Hepatocyte (in vitro differentiated cells): ENCODE measurements around the gene ATP8A2. TPM values are rescaled to one million over a fixed set of nuclear protein-coding genes. Genes with fewer than 3 reads are reported as not detected.

Experiments
- DNase-seq: peaks from one replicate; pipeline ENCODE4 v3.0.0-alpha.2; 2016; ENCODE audit warnings: low spot score
- H2AFZ ChIP-seq: fragments of 200-600 bp; sonication (generic); 2 replicates; pipeline ENCODE4 v1.6.0; 2016; ENCODE audit warnings: antibody characterized with exemption, mild to moderate bottlenecking
- H3K27ac ChIP-seq: fragments of 200-600 bp; sonication (generic); 2 replicates; pipeline ENCODE4 v1.5.1; 2016; ENCODE audit warnings: mild to moderate bottlenecking
- H3K27me3 ChIP-seq: fragments of 200-600 bp; sonication (generic); 2 replicates; pipeline ENCODE4 v1.6.1; 2016
- H3K36me3 ChIP-seq: fragments of 200-600 bp; sonication (generic); replicated peaks from 2 replicates; pipeline ENCODE4 v1.5.1; 2016; ENCODE audit warnings: low read depth; ENCODE audit not compliant: insufficient read depth
- H3K4me1 ChIP-seq: fragments of 200-600 bp; sonication (generic); 2 replicates; pipeline ENCODE4 v1.5.1; 2016; ENCODE audit warnings: mild to moderate bottlenecking, moderate library complexity; ENCODE audit not compliant: insufficient read depth
- H3K4me2 ChIP-seq: fragments of 200-600 bp; sonication (generic); 2 replicates; pipeline ENCODE4 v1.6.0; 2016
- H3K4me3 ChIP-seq: fragments of 200-600 bp; sonication (generic); 2 replicates; pipeline ENCODE4 v1.5.1; 2016; ENCODE audit warnings: mild to moderate bottlenecking
- H3K79me2 ChIP-seq: fragments of 200-600 bp; sonication (generic); 2 replicates; pipeline ENCODE4 v1.6.0; 2017; ENCODE audit warnings: mild to moderate bottlenecking
- H3K9me2 ChIP-seq: fragments of 200-600 bp; sonication (generic); replicated peaks from 2 replicates; pipeline ENCODE4 v1.6.0; 2017; ENCODE audit warnings: mild to moderate bottlenecking; ENCODE audit not compliant: insufficient read depth
- H3K9me3 ChIP-seq: fragments of 200-600 bp; sonication (generic); 2 replicates; pipeline ENCODE4 v1.5.1; 2016; ENCODE audit warnings: low read depth, mild to moderate bottlenecking
- H4K20me1 ChIP-seq: fragments of 200-600 bp; sonication (generic); 2 replicates; pipeline ENCODE4 v1.6.0; 2016; ENCODE audit warnings: mild to moderate bottlenecking; ENCODE audit not compliant: insufficient read depth, poor library complexity, severe bottlenecking
- CTCF ChIP-seq: fragments of 200-600 bp; sonication (generic); IDR thresholded peaks from 2 replicates; pipeline ENCODE4 v1.5.1; 2016; ENCODE audit warnings: antibody characterized with exemption, mild to moderate bottlenecking; ENCODE audit not compliant: poor library complexity
- EZH2 ChIP-seq: fragments of 200-600 bp; sonication (generic); IDR thresholded peaks from 2 replicates; pipeline ENCODE4 v1.6.1; 2016; ENCODE audit warnings: antibody characterized with exemption, mild to moderate bottlenecking, borderline replicate concordance
- EZH2phosphoT487 ChIP-seq: fragments of 200-600 bp; sonication (generic); IDR thresholded peaks from one replicate; pipeline ENCODE4 v1.6.1; 2018; ENCODE audit warnings: antibody characterized with exemption, mild to moderate bottlenecking, low read depth, moderate library complexity; ENCODE audit not compliant: unreplicated experiment, severe bottlenecking
- WGBS: methylation state at CpG from one replicate; pipeline ENCODE4 v1.1.6; 2016; ENCODE audit warnings: low lambda C conversion rate; ENCODE audit errors: missing lambda C conversion rate; 5-methylcytosine and 5-hydroxymethylcytosine counted together
- polyA plus RNA-seq: library from polyadenylated mRNA; unstranded; fragments of >200 nt; fragmentation: Nextera tagmentation; extraction: Ambion mirVana; gene quantifications from 2 replicates; pipeline ENCODE4 v1.2.1, GENCODE V29; 2016
- total RNA-seq: library from RNA; depleted of rRNA; stranded (reverse); fragments of >200 nt; gene quantifications from 2 replicates; pipeline ENCODE4 v1.2.3, GENCODE V29; 2014

The ATP8A2 gene
- total and polyA plus RNA-seq, 2 experiments from 2014 or later: 2.1 to 3.1 TPM

GRCh38 chr13:25335856-25336255 lies 35.9 kb upstream of the ATP8A2 start:
- WGBS: 79% methylated on average over 3 of the region's 3 CpGs
- DNase-seq: no peak
- Histone ChIP-seq H3K9me3 (no peaks in the 10 kb centered on the region), H3K27ac (no peak overlapping the region), H3K4me1 (no peaks in the 10 kb centered on the region), H3K4me2 (no peak overlapping the region), H3K36me3 (no peaks in the 10 kb centered on the region), H4K20me1 (no peaks in the 10 kb centered on the region), H3K79me2 (no peaks in the 10 kb centered on the region), H2AFZ (no peak overlapping the region), H3K4me3 (no peak overlapping the region), H3K27me3 (no peaks in the 10 kb centered on the region), H3K9me2 (no peaks in the 10 kb centered on the region)
- no peak for TF ChIP-seq EZH2
- TF ChIP-seq EZH2phosphoT487: no peak
- no peak for TF ChIP-seq CTCF

- TF ChIP-seq EZH2phosphoT487 (no peak), CTCF (no peak), EZH2 (no peak)
- no peaks in the 10 kb centered on the region for H3K9me3 ChIP-seq
- H3K79me2 ChIP-seq: no peaks in the 10 kb centered on the region
- H3K4me2 ChIP-seq: no peak overlapping the region
- H3K27ac ChIP-seq: no peak overlapping the region
- 98% methylated on average over 2 of the region's 2 CpGs for WGBS
- no peak for DNase-seq
- H3K36me3 ChIP-seq: no peaks in the 10 kb centered on the region
- no peaks in the 10 kb centered on the region for H4K20me1 ChIP-seq
- H3K9me2 ChIP-seq: no peaks in the 10 kb centered on the region
- H3K27me3 ChIP-seq: no peaks in the 10 kb centered on the region
- no peak overlapping the region for H3K4me3 ChIP-seq
- no peaks in the 10 kb centered on the region for H3K4me1 ChIP-seq
- H2AFZ ChIP-seq: no peak overlapping the region
Observed at GRCh38 chr13:25345576-25345975, 26.2 kb upstream of the ATP8A2 start.

- H3K27ac ChIP-seq: no peak overlapping the region
- H3K9me3 ChIP-seq: no peaks in the 10 kb centered on the region
- WGBS: 71% methylated on average over 2 of the region's 2 CpGs
- TF ChIP-seq CTCF (no peak), EZH2phosphoT487 (no peak), EZH2 (no peak)
- H3K79me2 ChIP-seq: no peaks in the 10 kb centered on the region
- no peak overlapping the region for H3K4me3 ChIP-seq
- no peak overlapping the region for H2AFZ ChIP-seq
- H3K4me2 ChIP-seq: no peak overlapping the region
- H3K9me2 ChIP-seq: no peaks in the 10 kb centered on the region
- no peaks in the 10 kb centered on the region for H3K36me3 ChIP-seq
- no peaks in the 10 kb centered on the region for H4K20me1 ChIP-seq
- DNase-seq: no peak
- H3K27me3 ChIP-seq: no peaks in the 10 kb centered on the region
- no peaks in the 10 kb centered on the region for H3K4me1 ChIP-seq
Observed at GRCh38 chr13:25347151-25347550, 24.6 kb upstream of the ATP8A2 start.

GRCh38 chr13:25351404-25351803 lies 20.4 kb upstream of the ATP8A2 start:
- Histone ChIP-seq H3K9me2 (no peaks in the 10 kb centered on the region), H3K27ac (no peak overlapping the region), H3K27me3 (no peaks in the 10 kb centered on the region), H3K9me3 (no peaks in the 10 kb centered on the region), H3K79me2 (no peaks in the 10 kb centered on the region), H3K4me1 (no peaks in the 10 kb centered on the region), H3K4me2 (no peak overlapping the region), H4K20me1 (no peaks in the 10 kb centered on the region), H3K4me3 (no peak overlapping the region), H3K36me3 (no peaks in the 10 kb centered on the region), H2AFZ (no peak overlapping the region)
- no peak for TF ChIP-seq CTCF
- TF ChIP-seq EZH2phosphoT487: no peak
- no peak for TF ChIP-seq EZH2
- WGBS: 100% methylated on average over 1 of the region's 1 CpG
- no peak for DNase-seq
